Measurements from ENCODE around the gene WWC1. TPM values are rescaled to one million over a fixed set of nuclear protein-coding genes. Genes with fewer than 3 reads are reported as not detected.

WWC1 gene
- total RNA-seq, 2 experiments from 2014 or later: 1.0 to 1.3 TPM

GRCh38 chr5:168360521-168361285 is 69.3 kb downstream of the WWC1 start:
- ChIA-PET CTCF (no interaction called here), POLR2A (no interaction called here)
- H3K27ac Mint-ChIP-seq: no peak overlapping the region
- no peaks in the 10 kb centered on the region for H3K4me1 ChIP-seq (ENCODE audit: insufficient read depth, low read length)
- no peaks in the 10 kb centered on the region for H3K36me3 Mint-ChIP-seq (ENCODE audit: low read depth)
- no peaks in the 10 kb centered on the region for H3K9me3 Mint-ChIP-seq
- peaks cover 0 to 3% of the 10 kb centered on the region in 2 experiments for H3K9me3 ChIP-seq (ENCODE audit: control insufficient read depth in 1 of 2, insufficient read depth in 1 of 2, low read length in 2 of 2)
- TF ChIP-seq CTCF (IDR thresholded peaks at IDR 0.05): no peak
- no peak overlapping the region for H3K4me3 ChIP-seq (ENCODE audit: low read length)
- H3K36me3 ChIP-seq (ENCODE audit: insufficient read depth, low read length): no peaks in the 10 kb centered on the region
- intact Hi-C loops (cut with DNase I, micrococcal nuclease): no loop called here
- no peak overlapping the region for H3K27ac ChIP-seq (ENCODE audit: low read depth in 1 of 2, low read length in 2 of 2)
- no peaks in the 10 kb centered on the region for H3K4me1 Mint-ChIP-seq (ENCODE audit: low read depth)
- ATAC-seq (ENCODE audit: poor library complexity) (no peak), DNase-seq (no peak)
- H3K27me3 Mint-ChIP-seq: peaks cover 11% of the 10 kb centered on the region
- H3K4me3 Mint-ChIP-seq: no peak overlapping the region
- no peaks in the 10 kb centered on the region for H3K27me3 ChIP-seq (ENCODE audit: control insufficient read depth in 1 of 2, insufficient read depth in 2 of 2, low read length in 2 of 2)

- no peak overlapping the region for H3K27ac Mint-ChIP-seq
- intact Hi-C loops (cut with DNase I, micrococcal nuclease): no loop called here
- H3K27me3 Mint-ChIP-seq: peaks cover 11% of the 10 kb centered on the region
- no peak overlapping the region for H3K4me3 Mint-ChIP-seq
- Histone ChIP-seq H3K27me3 (ENCODE audit: control insufficient read depth in 1 of 2, insufficient read depth in 2 of 2, low read length in 2 of 2) (no peaks in the 10 kb centered on the region), H3K36me3 (ENCODE audit: insufficient read depth, low read length) (no peaks in the 10 kb centered on the region), H3K27ac (ENCODE audit: low read depth in 1 of 2, low read length in 2 of 2) (no peak overlapping the region), H3K4me3 (ENCODE audit: low read length) (no peak overlapping the region), H3K4me1 (ENCODE audit: insufficient read depth, low read length) (no peaks in the 10 kb centered on the region), H3K9me3 (ENCODE audit: control insufficient read depth in 1 of 2, insufficient read depth in 1 of 2, low read length in 2 of 2) (no peaks in the 10 kb centered on the region)
- DNase-seq (no peak), ATAC-seq (ENCODE audit: poor library complexity) (no peak)
- no peak for TF ChIP-seq CTCF (IDR thresholded peaks at IDR 0.05)
- no peaks in the 10 kb centered on the region for H3K36me3 Mint-ChIP-seq (ENCODE audit: low read depth)
- ChIA-PET CTCF (no interaction called here), POLR2A (no interaction called here)
- H3K4me1 Mint-ChIP-seq (ENCODE audit: low read depth): no peaks in the 10 kb centered on the region
- no peaks in the 10 kb centered on the region for H3K9me3 Mint-ChIP-seq
These were observed 70.8 kb downstream of the WWC1 start for GRCh38 chr5:168362097-168362885.

- ChIA-PET CTCF (no interaction called here), POLR2A (no interaction called here)
- no peak overlapping the region for H3K27ac Mint-ChIP-seq
- H3K9me3 Mint-ChIP-seq: no peaks in the 10 kb centered on the region
- DNase-seq: no peak
- no peaks in the 10 kb centered on the region for H3K9me3 ChIP-seq (ENCODE audit: control insufficient read depth in 1 of 2, insufficient read depth in 1 of 2, low read length in 2 of 2)
- no peak for ATAC-seq (ENCODE audit: poor library complexity)
- no peaks in the 10 kb centered on the region for H3K27me3 ChIP-seq (ENCODE audit: control insufficient read depth in 1 of 2, insufficient read depth in 2 of 2, low read length in 2 of 2)
- no peak for TF ChIP-seq CTCF (IDR thresholded peaks at IDR 0.05)
- H3K4me3 ChIP-seq (ENCODE audit: low read length): no peak overlapping the region
- no peaks in the 10 kb centered on the region for H3K4me1 Mint-ChIP-seq (ENCODE audit: low read depth)
- H3K4me3 Mint-ChIP-seq: no peak overlapping the region
- H3K4me1 ChIP-seq (ENCODE audit: insufficient read depth, low read length): no peaks in the 10 kb centered on the region
- H3K36me3 ChIP-seq (ENCODE audit: insufficient read depth, low read length): no peaks in the 10 kb centered on the region
- peaks cover 11% of the 10 kb centered on the region for H3K27me3 Mint-ChIP-seq
- no peaks in the 10 kb centered on the region for H3K36me3 Mint-ChIP-seq (ENCODE audit: low read depth)
- no peak overlapping the region for H3K27ac ChIP-seq (ENCODE audit: low read depth in 1 of 2, low read length in 2 of 2)
- intact Hi-C loops (cut with DNase I, micrococcal nuclease): no loop called here
These were observed 72.8 kb downstream of the WWC1 start for GRCh38 chr5:168364151-168364661.
